ENCODE results near the gene LSM4.
A peak's percentile ranks its signal among the peaks of the same experiment; 100 is the strongest.
"Not testable (repeated sequence)": the region's sequence is repeated elsewhere in the genome, so short reads cannot be mapped to it uniquely, and the experiment has no call there.

LSM4 gene

GRCh38 chr19:18332917-18333530 lies 10.1 kb upstream of the LSM4 start:
- Mint-ChIP-seq H3K27ac (no peak overlapping the region), H3K4me1 (ENCODE audit: low read depth) (peaks cover 13% of the 10 kb centered on the region), H3K36me3 (ENCODE audit: low read depth) (no peaks in the 10 kb centered on the region), H3K27me3 (ENCODE audit: low read depth) (no peaks in the 10 kb centered on the region), H3K9me3 (no peaks in the 10 kb centered on the region), H3K4me3 (no peak overlapping the region)
- DNase-seq (ENCODE audit: low spot score), result no peak

- H3K4me3 Mint-ChIP-seq, result no peak overlapping the region
- no peaks in the 10 kb centered on the region for H3K27me3 Mint-ChIP-seq (ENCODE audit: low read depth)
- no peaks in the 10 kb centered on the region for H3K36me3 Mint-ChIP-seq (ENCODE audit: low read depth)
- peaks cover 13% of the 10 kb centered on the region for H3K4me1 Mint-ChIP-seq (ENCODE audit: low read depth)
- no peaks in the 10 kb centered on the region for H3K9me3 Mint-ChIP-seq
- H3K27ac Mint-ChIP-seq, result no peak overlapping the region
- DNase-seq (ENCODE audit: low spot score), result no peak
Measured at GRCh38 chr19:18330868-18331267, 8.0 kb upstream of the LSM4 start.

GRCh38 chr19:18329035-18329376 lies 6.1 kb upstream of the LSM4 start:
- Mint-ChIP-seq H3K4me1 (ENCODE audit: low read depth) (peaks cover 16% of the 10 kb centered on the region), H3K36me3 (ENCODE audit: low read depth) (no peaks in the 10 kb centered on the region), H3K4me3 (peak overlapping the region; percentile 78), H3K9me3 (no peaks in the 10 kb centered on the region), H3K27me3 (ENCODE audit: low read depth) (no peaks in the 10 kb centered on the region), H3K27ac (no peak overlapping the region)
- DNase-seq (ENCODE audit: low spot score), result no peak

DNA sequence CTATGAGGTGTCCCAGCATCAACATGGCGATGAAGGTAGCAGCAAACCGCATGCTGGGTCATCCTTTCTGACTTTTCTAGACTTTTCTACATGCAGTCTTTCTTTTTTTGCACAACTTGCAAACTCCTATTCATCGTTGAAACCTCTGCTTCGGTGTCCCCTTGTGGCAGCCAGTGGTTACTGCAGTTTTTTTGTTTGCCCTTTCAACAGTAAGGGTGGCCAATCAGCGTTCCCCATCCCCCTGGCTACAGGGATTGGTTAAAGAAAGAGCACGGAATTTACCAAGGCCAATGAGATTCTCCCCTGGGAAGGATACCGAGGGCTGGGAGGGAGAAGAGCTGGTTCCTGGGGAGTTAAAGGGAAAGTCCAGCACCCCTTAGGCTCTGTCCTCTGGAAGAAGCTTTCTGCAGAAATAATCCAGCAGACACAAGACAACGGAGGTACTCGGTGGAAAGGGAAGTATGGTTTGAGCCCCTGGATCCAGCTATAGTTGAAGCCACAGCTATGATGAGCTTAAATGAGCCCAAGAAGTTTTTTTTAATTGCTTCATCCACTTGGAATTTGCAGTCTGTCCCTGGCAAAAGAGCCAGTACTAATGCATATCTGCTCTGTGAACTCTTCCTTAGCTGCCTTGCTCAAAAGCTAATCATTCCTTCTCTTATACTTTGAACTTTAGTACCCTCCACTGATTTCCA lies 5.6 kb upstream of the LSM4 start:
- Mint-ChIP-seq H3K9me3 (no peaks in the 10 kb centered on the region), H3K4me3 (peak overlapping the region; percentile 78), H3K27ac (peak overlapping the region; percentile 49), H3K4me1 (ENCODE audit: low read depth) (peaks cover 21% of the 10 kb centered on the region), H3K36me3 (ENCODE audit: low read depth) (no peaks in the 10 kb centered on the region), H3K27me3 (ENCODE audit: low read depth) (no peaks in the 10 kb centered on the region)
- peak; percentile 87 for DNase-seq (ENCODE audit: low spot score)

DNA sequence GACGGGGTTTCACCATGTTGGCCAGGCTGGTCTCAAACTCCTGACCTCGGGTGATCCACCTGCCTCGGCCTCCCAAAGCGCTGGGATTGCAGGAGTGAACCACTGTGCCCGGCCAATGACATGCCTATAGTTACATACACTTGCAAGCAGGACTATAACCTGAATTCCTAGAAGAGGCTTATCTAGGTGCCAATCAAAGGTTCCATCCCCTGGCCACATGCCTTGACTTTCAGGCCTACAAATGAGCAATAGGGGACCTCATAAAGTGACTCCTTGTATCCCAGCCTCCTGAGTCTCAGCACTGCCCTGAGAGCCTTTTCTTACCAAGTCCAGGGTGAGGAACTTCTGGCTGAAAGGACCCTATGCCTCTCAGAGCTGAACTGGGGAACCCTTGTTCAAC lies 3.9 kb upstream of the LSM4 start:
- DNase-seq (ENCODE audit: low spot score), result no peak
- Mint-ChIP-seq H3K36me3 (ENCODE audit: low read depth) (peaks cover 8% of the 10 kb centered on the region), H3K9me3 (no peaks in the 10 kb centered on the region), H3K27me3 (ENCODE audit: low read depth) (no peaks in the 10 kb centered on the region), H3K4me3 (no peak overlapping the region), H3K4me1 (ENCODE audit: low read depth) (peaks cover 30% of the 10 kb centered on the region), H3K27ac (no peak overlapping the region)

DNA sequence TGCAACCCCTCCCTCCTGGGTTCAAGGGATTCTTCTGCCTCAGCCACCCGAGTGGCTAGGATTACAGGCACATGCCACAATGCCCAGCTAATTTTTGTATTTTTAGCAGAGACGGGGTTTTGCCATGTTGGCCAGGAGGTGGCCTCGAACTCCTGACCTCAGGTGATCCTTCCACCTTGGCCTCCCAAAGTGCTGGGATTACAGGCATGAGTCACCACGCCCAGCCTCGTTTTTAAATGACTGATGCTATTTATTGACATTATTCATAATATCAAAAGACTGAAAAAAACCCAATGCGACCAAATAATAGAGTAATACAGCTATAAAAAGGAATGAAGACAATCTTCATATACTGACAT lies 1.5 kb upstream of the LSM4 start:
- H3K27ac Mint-ChIP-seq, result not testable (repeated sequence)

GRCh38 chr19:18322318-18322758 lies 538 bp downstream of the LSM4 start:
- peaks cover 51% of the 10 kb centered on the region for H3K4me1 Mint-ChIP-seq (ENCODE audit: low read depth)
- H3K4me3 Mint-ChIP-seq, result peak overlapping the region; percentile 94
- H3K9me3 Mint-ChIP-seq, result no peaks in the 10 kb centered on the region
- H3K27me3 Mint-ChIP-seq (ENCODE audit: low read depth), result no peaks in the 10 kb centered on the region
- DNase-seq (ENCODE audit: low spot score), result peak; percentile 54
- H3K27ac Mint-ChIP-seq, result peak overlapping the region; percentile 94
- peaks cover 43% of the 10 kb centered on the region for H3K36me3 Mint-ChIP-seq (ENCODE audit: low read depth)

More for the DNA sequence above, 1.5 kb upstream of the LSM4 start:
- Mint-ChIP-seq H3K4me3 (peak overlapping the region; percentile 94), H3K4me1 (ENCODE audit: low read depth) (peaks cover 46% of the 10 kb centered on the region), H3K36me3 (ENCODE audit: low read depth) (peaks cover 29% of the 10 kb centered on the region)
- not testable (repeated sequence) for DNase-seq (ENCODE audit: low spot score); H3K9me3 Mint-ChIP-seq; H3K27me3 Mint-ChIP-seq (ENCODE audit: low read depth)

GRCh38 chr19:18321734-18322102 lies 1.2 kb downstream of the LSM4 start:
- peak; percentile 39 for DNase-seq (ENCODE audit: low spot score)
- Mint-ChIP-seq H3K4me1 (ENCODE audit: low read depth) (peaks cover 51% of the 10 kb centered on the region), H3K27ac (peak overlapping the region; percentile 94), H3K4me3 (peak overlapping the region; percentile 94), H3K36me3 (ENCODE audit: low read depth) (peaks cover 43% of the 10 kb centered on the region), H3K9me3 (no peaks in the 10 kb centered on the region), H3K27me3 (ENCODE audit: low read depth) (no peaks in the 10 kb centered on the region)

DNA sequence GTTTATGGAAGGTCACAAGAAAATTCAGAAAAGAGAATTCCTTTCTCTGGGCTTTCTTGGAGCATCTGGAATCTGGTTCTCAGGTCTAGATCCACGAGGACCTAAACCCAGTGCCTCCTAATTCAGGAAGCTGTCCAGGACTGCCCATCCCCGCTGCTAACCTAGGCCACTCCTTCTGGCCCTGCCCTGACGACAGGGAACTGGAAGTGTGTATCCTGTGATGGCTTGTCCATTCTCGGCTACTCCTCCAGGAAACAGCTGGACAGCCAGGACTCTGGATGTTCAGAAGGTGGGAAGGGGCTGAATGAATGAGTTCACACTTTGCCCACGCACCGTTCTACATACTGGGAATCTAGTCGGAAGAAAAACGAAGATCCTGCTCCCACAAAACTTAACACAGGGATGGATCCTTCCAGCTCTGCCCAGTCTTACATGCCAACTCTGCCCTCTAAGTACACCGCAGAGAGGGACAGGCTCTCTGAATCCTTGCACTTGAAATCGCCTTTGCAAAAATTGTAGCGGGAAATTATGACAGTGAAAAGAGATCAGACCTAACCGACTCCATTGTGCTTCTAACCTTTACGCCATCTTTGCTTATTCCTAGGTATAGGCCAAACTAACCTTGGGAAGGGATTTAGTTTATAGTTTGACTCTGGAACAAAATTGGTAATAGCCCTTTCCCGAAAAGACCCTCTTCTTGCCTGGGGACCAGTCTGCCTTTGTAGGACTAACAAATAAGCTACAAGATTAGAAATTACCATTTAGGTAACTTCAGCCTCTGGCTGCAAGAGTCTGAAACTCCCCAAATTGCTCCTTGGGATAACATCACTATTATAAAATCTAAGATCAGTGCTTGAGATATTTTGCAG lies 1.8 kb downstream of the LSM4 start:
- Mint-ChIP-seq H3K4me3 (peak overlapping the region; percentile 94), H3K4me1 (ENCODE audit: low read depth) (peaks cover 53% of the 10 kb centered on the region), H3K36me3 (ENCODE audit: low read depth) (peaks cover 43% of the 10 kb centered on the region)

GRCh38 chr19:18319591-18320135 lies 3.2 kb downstream of the LSM4 start:
- H3K9me3 Mint-ChIP-seq, result no peaks in the 10 kb centered on the region
- peaks cover 53% of the 10 kb centered on the region for H3K4me1 Mint-ChIP-seq (ENCODE audit: low read depth)
- H3K4me3 Mint-ChIP-seq, result peak overlapping the region; percentile 94
- peak overlapping the region; percentile 90 for H3K27ac Mint-ChIP-seq
- H3K36me3 Mint-ChIP-seq (ENCODE audit: low read depth), result peaks cover 48% of the 10 kb centered on the region
- no peak for DNase-seq (ENCODE audit: low spot score)
- no peaks in the 10 kb centered on the region for H3K27me3 Mint-ChIP-seq (ENCODE audit: low read depth)

More for the DNA sequence above, 1.8 kb downstream of the LSM4 start:
- Mint-ChIP-seq H3K27me3 (ENCODE audit: low read depth) (no peaks in the 10 kb centered on the region), H3K27ac (peak overlapping the region; percentile 94), H3K9me3 (no peaks in the 10 kb centered on the region)
- DNase-seq (ENCODE audit: low spot score), result no peak

DNA sequence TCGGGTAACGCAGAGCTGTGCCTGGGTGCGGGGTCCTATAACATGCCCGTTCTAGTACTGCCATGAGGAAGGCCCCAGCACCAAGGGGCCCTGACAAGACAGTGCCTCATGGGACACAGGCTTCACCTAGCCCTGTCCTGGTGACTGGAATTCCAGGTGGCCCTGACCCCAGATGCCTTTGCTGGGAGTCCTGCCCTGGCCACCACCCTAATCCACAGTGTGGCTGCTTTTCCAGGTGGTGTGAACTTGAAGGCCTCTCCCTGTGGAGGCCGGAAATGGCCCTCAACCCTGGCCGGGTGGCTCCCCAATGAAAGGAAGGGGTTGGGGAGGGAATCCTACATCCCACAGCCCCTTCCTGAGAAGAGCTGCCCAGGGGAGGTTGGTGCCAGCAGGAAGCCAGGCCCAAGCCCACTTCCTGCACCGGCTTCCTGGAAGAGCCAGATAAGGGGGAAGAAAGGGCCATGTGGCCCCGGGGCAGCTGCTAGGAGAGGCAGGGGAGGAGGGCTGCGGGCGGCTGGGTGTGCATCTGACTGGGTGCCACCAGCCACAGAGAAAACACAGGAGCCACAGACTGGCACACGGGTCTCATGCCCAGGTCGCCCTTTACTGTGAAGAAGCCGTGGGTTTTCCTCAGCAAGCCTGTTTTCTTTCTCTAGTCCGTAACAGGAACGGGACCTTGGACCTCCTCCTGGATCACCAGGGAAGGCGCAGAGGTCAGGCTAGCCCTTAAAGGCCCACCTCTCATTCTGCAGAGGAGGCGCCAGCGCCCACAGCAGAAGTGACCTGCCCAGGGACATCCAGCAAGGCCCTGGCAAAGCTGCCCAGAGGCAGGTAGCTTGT lies 4.7 kb downstream of the LSM4 start:
- peak overlapping the region; percentile 93 for H3K27ac Mint-ChIP-seq
- DNase-seq (ENCODE audit: low spot score), result peak; percentile 40
- H3K4me3 Mint-ChIP-seq, result peak overlapping the region; percentile 82
- H3K4me1 Mint-ChIP-seq (ENCODE audit: low read depth), result peaks cover 43% of the 10 kb centered on the region
- no peaks in the 10 kb centered on the region for H3K9me3 Mint-ChIP-seq
- no peaks in the 10 kb centered on the region for H3K27me3 Mint-ChIP-seq (ENCODE audit: low read depth)
- peaks cover 52% of the 10 kb centered on the region for H3K36me3 Mint-ChIP-seq (ENCODE audit: low read depth)

DNA sequence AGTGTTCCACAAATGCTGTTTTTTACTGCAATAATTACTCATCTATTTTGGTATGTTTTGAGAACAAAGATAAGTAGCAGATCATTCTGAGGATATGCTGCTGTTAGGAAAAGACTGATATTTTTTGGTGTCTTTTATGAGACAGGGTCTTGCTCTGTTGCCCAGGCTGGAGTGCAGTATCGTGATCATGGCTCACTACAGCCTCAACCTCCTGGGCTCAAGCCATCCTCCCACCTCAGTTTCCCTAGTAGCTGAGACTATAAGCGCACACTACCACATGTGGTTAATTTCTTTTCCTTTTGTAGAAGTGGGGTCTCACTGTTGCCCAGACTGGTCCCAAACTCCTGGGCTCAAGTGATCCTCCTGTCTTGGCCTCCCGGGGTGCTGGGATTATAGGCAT lies 9.5 kb downstream of the LSM4 start:
- peaks cover 31% of the 10 kb centered on the region for H3K36me3 Mint-ChIP-seq (ENCODE audit: low read depth)
- peaks cover 17% of the 10 kb centered on the region for H3K4me1 Mint-ChIP-seq (ENCODE audit: low read depth)
- H3K27ac Mint-ChIP-seq, result no peak overlapping the region
- no peaks in the 10 kb centered on the region for H3K27me3 Mint-ChIP-seq (ENCODE audit: low read depth)
- no peak overlapping the region for H3K4me3 Mint-ChIP-seq
- DNase-seq (ENCODE audit: low spot score), result no peak
- H3K9me3 Mint-ChIP-seq, result no peaks in the 10 kb centered on the region

GRCh38 chr19:18312092-18312534 lies 10.8 kb downstream of the LSM4 start:
- Mint-ChIP-seq H3K4me1 (ENCODE audit: low read depth) (peaks cover 13% of the 10 kb centered on the region), H3K36me3 (ENCODE audit: low read depth) (peaks cover 30% of the 10 kb centered on the region), H3K27me3 (ENCODE audit: low read depth) (no peaks in the 10 kb centered on the region), H3K9me3 (no peaks in the 10 kb centered on the region), H3K4me3 (no peak overlapping the region), H3K27ac (no peak overlapping the region)
- DNase-seq (ENCODE audit: low spot score), result no peak
